GM10847 (cell line): ENCODE measurements around the gene LMOD1.

Source experiments
- POLR2A ChIP-seq: IDR thresholded peaks from 2 replicates; pipeline ENCODE4 v1.6.1; 2011; ENCODE audit not compliant: insufficient read length; ENCODE audit errors: extremely low read depth

The LMOD1 gene

DNA sequence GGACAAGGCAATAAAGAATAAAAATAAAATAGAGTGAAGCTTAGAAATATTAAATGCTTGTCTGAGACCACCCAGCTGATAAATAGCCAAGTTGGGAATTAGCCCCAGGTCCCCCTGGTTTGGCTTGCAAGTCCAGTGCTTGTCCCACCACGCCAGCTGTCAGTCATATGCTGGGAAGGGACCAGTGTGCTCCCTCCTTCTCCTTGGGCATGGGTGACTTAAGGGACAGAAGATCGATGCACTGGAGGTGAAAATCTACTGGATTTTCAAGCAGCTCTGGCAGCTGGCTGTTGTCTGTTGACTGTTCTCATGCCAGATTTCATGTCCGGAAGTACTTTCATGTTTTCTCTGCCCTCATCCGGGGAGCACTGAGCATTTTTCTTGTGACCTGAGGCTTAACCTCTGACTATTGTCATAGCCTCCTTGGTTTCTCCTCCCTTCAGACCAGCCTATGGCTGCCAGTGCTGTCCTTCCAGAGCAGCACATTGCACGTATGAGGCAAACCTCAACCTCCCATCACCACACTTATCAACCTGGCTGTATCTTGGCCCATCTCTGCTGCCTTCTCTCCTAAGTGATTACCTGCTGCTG lies 12.4 kb downstream of the LMOD1 start:
- TF ChIP-seq POLR2A, result no peak

GRCh38 chr1:201930803-201931202 lies 15.5 kb downstream of the LMOD1 start:
- TF ChIP-seq POLR2A, result no peak

DNA sequence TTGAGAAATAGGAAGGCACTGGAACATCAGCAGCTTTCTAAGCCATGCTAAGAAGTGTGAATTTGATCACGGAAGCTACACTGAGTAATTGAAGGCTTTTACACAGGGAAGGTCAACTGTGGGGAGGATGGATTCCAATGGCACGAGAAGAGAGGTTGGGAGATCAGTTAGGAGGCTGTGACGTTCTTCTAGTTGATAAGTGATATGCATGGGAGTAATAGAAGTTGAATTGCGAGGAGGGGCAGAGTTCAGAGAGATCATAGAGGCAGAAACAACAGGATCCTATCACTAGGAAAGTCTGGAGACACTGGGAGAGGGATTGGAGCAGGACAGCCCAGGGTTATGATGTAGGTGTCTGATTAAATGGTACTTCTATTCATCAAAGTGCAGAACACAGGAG lies 16.2 kb downstream of the LMOD1 start:
- TF ChIP-seq POLR2A, result no peak

DNA sequence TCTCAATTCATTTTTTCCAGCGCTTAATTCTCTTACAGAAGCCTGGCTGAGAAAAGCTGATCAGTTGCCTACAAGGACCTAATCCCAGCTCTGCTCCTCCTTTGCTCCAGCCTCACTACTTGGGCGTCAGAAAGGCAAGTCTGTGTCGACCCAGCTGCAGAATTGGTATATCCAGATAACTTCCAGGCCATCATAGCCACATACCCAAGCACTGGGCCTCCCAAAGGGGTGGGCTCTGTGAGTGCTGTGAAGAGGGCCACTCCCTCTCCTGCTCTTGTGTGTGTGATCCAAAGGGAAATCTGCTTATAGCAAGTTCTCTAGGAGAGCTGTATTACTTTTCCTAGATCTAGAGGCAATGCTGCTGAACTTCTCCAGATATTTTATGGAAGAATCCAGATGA lies 18.1 kb downstream of the LMOD1 start:
- TF ChIP-seq POLR2A, result no peak

GRCh38 chr1:201925981-201926645 lies 20.2 kb downstream of the LMOD1 start:
- TF ChIP-seq POLR2A, result no peak

DNA sequence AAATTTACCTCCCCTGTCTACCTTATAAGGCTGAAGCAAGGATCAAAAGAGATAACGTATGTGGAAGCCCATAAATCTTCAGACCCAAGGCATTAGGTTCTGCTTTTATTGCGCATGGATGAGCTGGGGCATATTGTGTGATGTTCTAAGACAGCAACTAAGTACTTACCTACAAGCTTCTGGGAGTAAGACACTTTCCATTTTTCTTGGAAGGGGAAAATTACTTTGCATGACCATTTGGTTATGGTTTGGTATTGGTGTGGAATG lies 21.1 kb downstream of the LMOD1 start:
- TF ChIP-seq POLR2A, result no peak

GRCh38 chr1:201921952-201922558 lies 24.3 kb downstream of the LMOD1 start:
- no peak for TF ChIP-seq POLR2A

GRCh38 chr1:201918343-201918742 lies 28.0 kb downstream of the LMOD1 start:
- TF ChIP-seq POLR2A, result no peak

GRCh38 chr1:201917362-201918033 lies 28.9 kb downstream of the LMOD1 start:
- TF ChIP-seq POLR2A, result no peak

DNA sequence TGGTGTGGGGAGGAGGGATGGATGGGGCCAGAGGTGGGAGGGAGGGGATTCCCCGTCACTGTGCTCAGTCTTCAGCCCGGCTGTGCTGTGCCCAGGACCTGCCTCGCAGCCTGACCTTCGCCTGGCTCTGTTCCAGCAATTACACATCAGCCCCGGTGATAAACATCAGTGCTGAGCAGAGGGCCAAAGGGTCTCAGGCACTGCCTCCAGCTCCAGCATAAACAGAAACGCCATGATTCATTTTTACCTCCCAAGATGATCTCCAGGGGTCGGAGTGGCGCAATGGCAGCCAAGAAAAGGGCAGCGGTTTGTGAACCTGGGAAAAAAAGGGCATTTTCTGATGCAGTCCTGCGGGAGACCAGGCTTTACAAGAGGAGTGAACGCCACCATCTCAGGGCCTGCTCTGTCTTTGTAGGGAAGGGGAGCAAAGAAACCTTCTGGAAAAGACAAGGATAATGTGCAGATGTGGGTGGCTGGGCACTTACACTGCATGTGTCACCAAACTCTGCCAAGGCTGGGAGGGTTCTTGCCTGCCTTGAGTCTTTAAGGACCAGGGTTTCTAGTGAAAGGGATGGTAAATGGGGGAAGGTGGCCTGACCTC lies 29.6 kb downstream of the LMOD1 start:
- no peak for TF ChIP-seq POLR2A

- no peak for TF ChIP-seq POLR2A
Measured at GRCh38 chr1:201914456-201915235, 31.7 kb downstream of the LMOD1 start.

DNA sequence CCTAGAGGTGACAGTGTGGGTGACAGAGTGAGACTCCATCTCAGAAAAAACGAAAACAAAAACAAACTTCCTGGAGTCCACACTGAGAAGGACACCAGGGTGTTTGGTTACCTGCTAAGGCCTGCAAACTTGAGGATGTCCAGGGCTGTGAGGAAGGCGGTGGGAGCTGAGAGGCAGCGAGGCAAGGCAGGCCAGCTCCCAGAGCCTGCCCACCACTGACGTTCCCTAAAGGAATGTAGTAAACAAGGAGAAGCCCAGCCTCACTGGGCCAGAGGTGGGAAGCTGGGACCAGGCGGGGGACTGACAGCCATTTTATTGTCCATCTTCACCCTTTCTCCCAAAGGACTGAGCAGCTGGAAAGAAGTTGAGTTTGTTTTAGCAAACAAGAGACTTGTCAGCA lies 33.5 kb downstream of the LMOD1 start:
- no peak for TF ChIP-seq POLR2A

- no peak for TF ChIP-seq POLR2A
Measured at GRCh38 chr1:201911826-201912571, 34.3 kb downstream of the LMOD1 start.

- TF ChIP-seq POLR2A, result no peak
Measured at GRCh38 chr1:201907621-201908020, 38.7 kb downstream of the LMOD1 start.

- TF ChIP-seq POLR2A, result no peak
Measured at GRCh38 chr1:201906336-201906735, 40.0 kb downstream of the LMOD1 start.

GRCh38 chr1:201905234-201905890 lies 41.0 kb downstream of the LMOD1 start:
- TF ChIP-seq POLR2A, result no peak
